ENCODE results near the gene ATG16L2.

Gene ATG16L2

DNA sequence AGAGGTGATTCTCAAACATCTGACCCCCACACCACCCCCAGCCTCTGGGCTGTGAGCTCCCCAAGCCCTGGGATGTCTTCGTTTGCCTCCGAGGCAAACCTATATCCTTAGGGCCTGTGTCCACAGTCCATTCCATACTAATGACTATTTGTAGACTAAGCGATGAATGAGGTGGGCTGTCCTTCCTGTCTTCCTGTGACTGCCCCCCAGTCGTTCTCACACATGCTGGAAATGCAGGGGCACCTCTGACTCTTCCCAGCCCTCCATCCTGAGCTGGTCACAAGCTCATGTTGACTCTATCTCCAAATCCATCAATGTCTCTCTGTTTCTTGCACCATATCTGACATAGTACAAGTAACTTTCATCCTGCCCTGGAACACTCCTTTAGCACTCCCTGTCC is 4.8 kb downstream of the ATG16L2 start:
- no peak overlapping the region for H3K4me3 ChIP-seq (ENCODE audit: low read depth, low read length)
- TF ChIP-seq, protein P1, sequence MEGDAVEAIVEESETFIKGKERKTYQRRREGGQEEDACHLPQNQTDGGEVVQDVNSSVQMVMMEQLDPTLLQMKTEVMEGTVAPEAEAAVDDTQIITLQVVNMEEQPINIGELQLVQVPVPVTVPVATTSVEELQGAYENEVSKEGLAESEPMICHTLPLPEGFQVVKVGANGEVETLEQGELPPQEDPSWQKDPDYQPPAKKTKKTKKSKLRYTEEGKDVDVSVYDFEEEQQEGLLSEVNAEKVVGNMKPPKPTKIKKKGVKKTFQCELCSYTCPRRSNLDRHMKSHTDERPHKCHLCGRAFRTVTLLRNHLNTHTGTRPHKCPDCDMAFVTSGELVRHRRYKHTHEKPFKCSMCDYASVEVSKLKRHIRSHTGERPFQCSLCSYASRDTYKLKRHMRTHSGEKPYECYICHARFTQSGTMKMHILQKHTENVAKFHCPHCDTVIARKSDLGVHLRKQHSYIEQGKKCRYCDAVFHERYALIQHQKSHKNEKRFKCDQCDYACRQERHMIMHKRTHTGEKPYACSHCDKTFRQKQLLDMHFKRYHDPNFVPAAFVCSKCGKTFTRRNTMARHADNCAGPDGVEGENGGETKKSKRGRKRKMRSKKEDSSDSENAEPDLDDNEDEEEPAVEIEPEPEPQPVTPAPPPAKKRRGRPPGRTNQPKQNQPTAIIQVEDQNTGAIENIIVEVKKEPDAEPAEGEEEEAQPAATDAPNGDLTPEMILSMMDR (IDR thresholded peaks at IDR 0.05; ENCODE audit: low read depth, low read length, missing control alignments) = no peak
- in situ Hi-C loops (cut with HindIII; ENCODE audit: low sequenced_read_pairs) = no loop called here
- no peak for DNase-seq (ENCODE audit: low read depth)

DNA sequence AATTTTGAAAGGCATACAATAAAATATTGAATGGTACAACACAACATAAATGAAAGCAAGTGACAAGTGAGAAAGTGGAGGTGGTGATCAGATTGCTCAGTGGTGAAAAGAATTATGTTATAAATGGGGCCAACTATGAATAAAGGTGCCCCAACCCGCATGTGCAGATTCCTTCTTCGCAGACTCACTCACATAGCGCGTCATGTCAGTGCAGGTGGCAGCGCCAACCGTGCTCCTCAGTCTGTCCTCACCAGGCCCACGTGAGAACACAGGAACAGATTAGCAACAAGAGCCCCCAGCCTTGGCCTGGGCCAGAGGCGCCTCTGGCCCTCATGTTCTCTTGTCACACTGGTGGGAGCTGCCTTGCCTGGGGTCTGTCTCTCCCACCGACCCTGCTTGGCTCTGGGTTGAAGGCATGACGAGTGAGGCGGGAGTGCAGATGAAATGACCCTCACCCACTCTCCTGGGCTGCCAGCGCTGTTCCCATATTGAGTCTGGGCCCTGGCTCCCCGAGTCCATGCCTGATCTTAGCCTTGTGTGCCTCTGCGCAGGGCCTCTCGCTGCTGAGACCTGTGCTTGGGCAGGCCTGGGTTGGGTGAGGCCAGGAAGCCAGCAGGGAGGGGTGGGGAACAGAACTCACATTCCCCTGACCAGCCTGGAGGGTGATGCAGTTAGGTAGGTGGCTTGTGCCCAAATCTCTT is 6.4 kb downstream of the ATG16L2 start:
- TF ChIP-seq, protein P1 (IDR thresholded peaks at IDR 0.05; ENCODE audit: low read depth, low read length, missing control alignments) = no peak
- in situ Hi-C loops (cut with HindIII; ENCODE audit: low sequenced_read_pairs) = no loop called here

DNA sequence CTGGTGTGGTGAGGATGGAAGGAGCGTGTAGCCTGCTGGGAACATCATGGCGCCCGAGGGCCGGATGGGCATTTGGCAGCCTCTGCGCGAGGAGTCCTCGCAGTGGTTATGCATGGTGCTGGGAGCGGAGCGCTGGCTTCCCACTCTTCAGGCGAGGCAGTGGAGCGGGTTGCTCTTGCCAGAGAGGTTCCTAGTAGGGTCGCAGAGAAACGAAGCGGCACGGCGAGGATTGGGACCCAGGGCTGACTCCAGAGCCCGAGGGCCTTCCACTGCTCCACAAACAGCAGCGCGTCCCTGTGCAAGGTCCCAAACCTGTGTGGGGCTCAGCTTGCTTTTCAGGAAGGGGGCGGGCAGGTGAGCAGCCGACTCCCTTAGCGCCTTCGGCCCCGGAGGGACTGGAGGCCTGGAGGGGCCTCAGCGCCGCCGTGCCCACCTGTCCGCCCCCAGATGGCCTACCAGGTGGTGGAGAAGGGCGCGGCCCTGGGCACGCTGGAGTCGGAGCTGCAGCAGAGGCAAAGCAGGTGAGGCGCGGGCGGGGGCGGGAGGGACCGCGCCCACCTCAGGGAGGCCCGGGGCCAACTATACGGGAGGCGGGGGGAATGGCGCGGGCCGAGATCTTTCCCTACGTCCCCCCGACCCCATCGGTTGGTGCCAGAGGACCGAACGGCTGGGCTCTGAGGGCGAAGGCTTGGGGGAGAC is 7.2 kb downstream of the ATG16L2 start:
- in situ Hi-C loops (cut with HindIII; ENCODE audit: low sequenced_read_pairs) = no loop called here
- peak overlapping the region; percentile 55 for H3K4me3 ChIP-seq (ENCODE audit: low read depth, low read length)
- TF ChIP-seq, protein P1 (IDR thresholded peaks at IDR 0.05; ENCODE audit: low read depth, low read length, missing control alignments) = no peak
- no peak for DNase-seq (ENCODE audit: low read depth)

More for the DNA sequence above, 6.4 kb downstream of the ATG16L2 start:
- no peak overlapping the region for H3K4me3 ChIP-seq (ENCODE audit: low read depth, low read length)
- no peak for DNase-seq (ENCODE audit: low read depth)

DNA sequence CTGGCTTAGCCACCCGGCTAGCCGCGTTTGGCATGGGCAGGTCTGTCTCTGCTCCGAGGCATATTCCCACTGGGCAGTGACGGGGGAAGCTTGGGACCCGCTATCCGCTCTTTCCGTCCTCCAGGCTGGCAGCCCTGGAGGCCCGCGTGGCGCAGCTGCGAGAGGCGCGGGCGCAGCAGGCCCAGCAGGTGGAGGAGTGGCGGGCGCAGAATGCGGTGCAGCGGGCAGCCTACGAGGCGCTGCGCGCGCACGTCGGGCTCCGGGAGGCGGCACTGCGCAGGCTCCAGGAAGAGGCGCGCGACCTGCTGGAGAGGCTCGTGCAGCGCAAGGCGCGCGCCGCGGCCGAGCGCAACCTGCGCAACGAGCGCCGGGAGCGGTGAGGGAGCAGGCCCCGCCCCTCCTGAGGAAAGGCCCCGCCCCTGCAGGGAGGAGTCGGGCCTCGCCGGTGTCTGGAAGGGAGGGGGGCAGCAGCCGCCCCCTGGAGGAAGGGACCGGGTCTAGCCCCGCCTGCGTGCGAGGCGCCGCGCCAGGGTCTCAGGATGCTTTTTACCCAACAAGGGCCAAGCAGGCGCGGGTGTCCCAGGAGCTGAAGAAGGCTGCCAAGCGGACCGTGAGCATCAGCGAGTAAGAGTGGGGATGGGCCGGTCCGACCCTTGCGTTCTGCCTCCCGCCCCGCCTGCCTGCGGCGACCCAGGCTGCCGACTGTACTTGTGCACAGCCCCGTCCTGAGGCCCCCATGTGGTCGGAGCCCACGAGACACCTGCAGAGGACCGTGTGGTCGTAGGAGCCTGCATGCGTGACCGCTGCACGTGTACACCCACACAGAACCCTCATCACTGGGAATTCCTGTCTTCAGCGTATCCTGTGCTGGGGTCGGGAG is 7.9 kb downstream of the ATG16L2 start:
- peak overlapping the region; percentile 55 for H3K4me3 ChIP-seq (ENCODE audit: low read depth, low read length)
- in situ Hi-C loops (cut with HindIII; ENCODE audit: low sequenced_read_pairs) = no loop called here
- peak; percentile 55 for DNase-seq (ENCODE audit: low read depth)
- TF ChIP-seq, protein P1 (IDR thresholded peaks at IDR 0.05; ENCODE audit: low read depth, low read length, missing control alignments) = no peak

DNA sequence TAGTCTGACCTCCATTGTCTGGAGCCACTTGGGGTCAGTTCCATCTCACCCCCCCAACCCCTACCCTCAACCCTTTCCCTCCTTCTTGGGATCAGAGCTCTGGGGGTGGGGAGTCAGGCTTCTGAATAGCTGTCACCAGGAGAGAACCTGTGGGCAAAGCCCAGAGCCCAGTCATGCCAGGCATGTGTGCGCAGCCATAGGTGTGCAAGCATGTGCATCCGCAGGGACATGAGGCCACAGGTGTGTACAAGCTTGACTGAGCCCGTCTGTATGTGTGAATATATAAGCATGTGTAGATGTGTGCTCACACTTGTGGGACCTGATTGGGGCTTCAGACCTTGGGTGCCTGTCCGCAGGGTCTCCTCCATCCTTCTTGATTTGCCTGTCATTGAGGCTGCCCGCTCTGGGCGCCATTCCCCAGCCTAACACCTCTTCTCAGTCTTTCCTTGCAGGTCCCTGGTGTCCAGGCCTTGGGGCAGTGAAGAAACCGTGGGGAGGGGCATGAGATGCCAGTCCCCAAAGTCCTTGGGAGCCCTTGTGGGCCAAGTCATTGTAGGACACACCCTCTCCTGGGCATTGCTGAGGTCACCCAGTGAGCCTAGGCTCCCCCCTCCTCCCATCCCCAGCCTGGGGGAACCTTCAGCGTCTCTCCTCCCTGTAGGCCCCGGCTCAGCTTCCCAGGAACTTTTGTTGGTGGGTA is 9.0 kb downstream of the ATG16L2 start:
- in situ Hi-C loops (cut with HindIII; ENCODE audit: low sequenced_read_pairs) = no loop called here
- TF ChIP-seq, protein P1 (IDR thresholded peaks at IDR 0.05; ENCODE audit: low read depth, low read length, missing control alignments) = no peak
- DNase-seq (ENCODE audit: low read depth) = no peak
- no peak overlapping the region for H3K4me3 ChIP-seq (ENCODE audit: low read depth, low read length)

DNA sequence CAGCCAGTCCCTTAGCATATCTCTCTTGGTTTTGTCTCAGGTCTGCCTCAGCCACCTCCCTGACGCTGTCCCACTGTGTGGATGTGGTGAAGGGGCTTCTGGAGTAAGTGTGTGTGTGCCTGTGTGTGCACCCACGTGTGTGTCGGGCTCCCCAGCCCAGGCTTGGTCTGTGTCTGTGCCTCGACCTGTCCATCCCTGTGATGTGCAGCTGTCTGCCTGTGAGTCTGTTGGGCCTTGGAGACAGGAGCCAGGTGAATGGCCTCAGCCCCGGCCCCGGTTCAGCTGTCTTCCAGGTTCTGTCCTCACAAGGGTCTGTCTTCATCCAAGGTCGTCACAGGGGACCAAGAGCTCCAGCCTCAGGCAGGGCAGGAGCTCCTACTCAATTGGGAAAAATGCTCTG is 9.8 kb downstream of the ATG16L2 start:
- TF ChIP-seq, protein P1 (IDR thresholded peaks at IDR 0.05; ENCODE audit: low read depth, low read length, missing control alignments) = no peak
- in situ Hi-C loops (cut with HindIII; ENCODE audit: low sequenced_read_pairs) = no loop called here
- H3K4me3 ChIP-seq (ENCODE audit: low read depth, low read length) = no peak overlapping the region
- no peak for DNase-seq (ENCODE audit: low read depth)
